Heart right ventricle (tissue), 16 donors: ENCODE measurements around the gene EDC3. TPM values are rescaled to one million over a fixed set of nuclear protein-coding genes. Genes with fewer than 3 reads are reported as not detected.

Experiments
- ATAC-seq, 8 donors: fragments of 200-7000 bp; cut with Tn5 transposase; one replicate each; pipeline ENCODE4 v1.9.1; 2020; ENCODE audit warnings: mild to moderate bottlenecking in 8 of 8, moderate library complexity in 8 of 8, moderate number of reproducible peaks in 1 of 8
- DNase-seq, 2 donors: peaks; one replicate each; pipeline ENCODE4 v3.0.0-alpha.2; 2020
- H3K27ac ChIP-seq, 10 donors: fragments of 200-600 bp; sonication (generic) in 2 of 10; one replicate each; pipeline versions ENCODE4 v1.5.0 to v1.8.0; 2020 to 2022; ENCODE audit warnings: mild to moderate bottlenecking in 3 of 10
- H3K27me3 ChIP-seq, 7 donors: fragments of 200-600 bp; one replicate each; pipeline ENCODE4 v1.8.0; 2021 to 2022; ENCODE audit warnings: mild to moderate bottlenecking in 2 of 7
- H3K36me3 ChIP-seq, 9 donors: fragments of 200-600 bp; sonication (generic) in 1 of 9; one replicate each; pipeline versions ENCODE4 v1.5.0 to v1.8.0; 2020 to 2022; ENCODE audit warnings: mild to moderate bottlenecking in 2 of 9
- H3K4me1 ChIP-seq, 9 donors: fragments of 200-600 bp; sonication (generic) in 1 of 9; one replicate each; pipeline versions ENCODE4 v1.5.0 to v1.8.0; 2020 to 2022; ENCODE audit warnings: mild to moderate bottlenecking in 4 of 9
- H3K4me3 ChIP-seq, 10 donors: fragments of 200-600 bp; sonication (generic) in 2 of 10; one replicate each; pipeline versions ENCODE4 v1.5.0 to v1.8.0; 2020 to 2022; ENCODE audit warnings: mild to moderate bottlenecking in 7 of 10, moderate library complexity in 2 of 10
- H3K9me3 ChIP-seq, 11 donors: fragments of 200-600 bp in 10 of 11; sonication (generic) in 2 of 11; one replicate each; pipeline versions ENCODE4 v1.5.0 to v1.8.0; 2013 to 2022; ENCODE audit warnings: mild to moderate bottlenecking in 2 of 11, control low read depth in 1 of 11, moderate library complexity in 1 of 11
- WGBS, 2 donors: extraction: QIAGEN DNeasy Blood & Tissue Kit; methylation state at CpG; one replicate each; pipeline ENCODE4 v1.1.7; 2013; ENCODE audit warnings: inconsistent platforms in 1 of 2; 5-methylcytosine and 5-hydroxymethylcytosine counted together
- intact Hi-C, 10 donors: fragments of 100-400 bp; cut with DNase I; formaldehyde crosslinking; loops; one replicate each; pipeline versions ENCODE4 v1.11.1 to v1.14.2; 2022
- polyA plus RNA-seq, 2 donors: library from polyadenylated mRNA; stranded (reverse); fragments of 200-250 nt; gene quantifications; one replicate each; pipeline ENCODE4 v1.2.3, GENCODE V29; 2013
- total RNA-seq, 10 donors: library from RNA; stranded (reverse); fragmentation: NEBNext Ultra II Directional in 3 of 10; extraction: Animal tissue kit (Norgen Biotek cat#: 25700) in 3 of 10; gene quantifications; one replicate each; pipeline versions ENCODE4 v1.2.1 to v1.2.4, GENCODE V29; 2021 to 2023
- TF ChIP-seq, protein P1 (sequence below), 9 donors: fragments of 200-600 bp; sonication (generic) in 2 of 9; IDR thresholded peaks; one replicate each; pipeline versions ENCODE4 v1.5.0 to v1.8.0; 2021 to 2022; ENCODE audit warnings: antibody characterized with exemption in 9 of 9, mild to moderate bottlenecking in 5 of 9, moderate library complexity in 1 of 9
- donor health status: Arrhythmogenic right ventricular cardiomyopathy.
- donor health status: ischemic (EF 13 %, LVEDD 7.1; RV severe dilation, severe dysfunction).
- donor health status: healthy with polysubstance abuse.
- donor health status: DM: no; HTN: yes; CAD: no.
- donor health status: DM: no; HTN: no; CAD: no.
- donor health status: ischemic (EF 25% LVEDD 6.9; RV normal size, moderate dysfunction).
- donor health status: ischemic (EF 25% LVEDD 5.7; RV mildly dilated, moderate dysfunction).
- donor health status: healthy.
- donor health status: DM: yes; HTN: yes; CAD: no.
- donor health status: Ischemic cardiomyopathy.
- donor health status: ischemic (EF 35%, LVEDD 5.7; RV mildly dilated, moderate dysfunction).
- donor health status: nonischemic (EF 11% LVEDD 7.7; RV severe dilation, severe dysfunction).
- donor health status: DM: yes; HTN: yes; CAD: no.
- donor health status: PGD.
- donor health status: ischemic (EF 29% LVEDD 5.4; RV normal size, mild dysfunction).
- donor health status: nonischemic (EF 23%, LVEDD 6.1; RV moderate dilation, normal function).

The EDC3 gene
- total and polyA plus RNA-seq, 12 donors, result 10.4 to 18.1 (median 15.5) TPM

DNA sequence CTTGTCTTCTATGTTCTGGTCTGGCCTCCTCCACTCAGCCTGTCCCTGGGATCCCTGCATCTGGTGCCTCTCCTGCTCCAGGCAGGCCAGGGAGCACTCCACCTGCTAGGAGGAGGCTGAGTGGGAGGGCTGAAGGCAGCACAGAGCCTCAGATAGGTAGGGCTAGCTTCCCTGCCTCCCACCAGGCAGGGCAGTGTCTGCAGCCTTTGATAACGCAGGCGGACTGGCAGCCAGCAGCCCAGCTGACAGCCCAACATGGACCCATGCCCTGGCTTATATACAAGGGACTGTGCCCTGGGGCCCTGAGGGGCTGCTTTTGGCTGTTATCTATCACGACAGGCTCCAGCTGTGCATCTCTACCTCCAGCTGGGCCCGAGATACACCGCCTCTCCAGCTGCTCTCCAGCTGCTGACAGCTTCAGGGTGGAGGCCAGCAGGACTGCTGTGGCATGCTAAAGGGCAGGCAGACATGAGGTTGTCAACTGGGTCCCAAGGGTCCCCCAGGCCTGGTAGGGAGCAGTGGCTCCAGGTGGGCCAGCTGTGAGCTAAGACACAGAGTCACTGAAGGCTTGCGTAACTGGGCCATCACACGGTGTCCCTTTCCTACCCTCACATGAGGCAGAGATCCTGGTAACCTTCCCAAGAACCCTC, 85.4 kb downstream of the EDC3 start:
- DNase-seq, result peak in 1 of 2 donors; percentile 35
- 39 to 45% methylated on average over 7 of the region's 7 CpGs for WGBS, 2 donors
- no peaks in the 10 kb centered on the region for H3K27me3 ChIP-seq

DNA sequence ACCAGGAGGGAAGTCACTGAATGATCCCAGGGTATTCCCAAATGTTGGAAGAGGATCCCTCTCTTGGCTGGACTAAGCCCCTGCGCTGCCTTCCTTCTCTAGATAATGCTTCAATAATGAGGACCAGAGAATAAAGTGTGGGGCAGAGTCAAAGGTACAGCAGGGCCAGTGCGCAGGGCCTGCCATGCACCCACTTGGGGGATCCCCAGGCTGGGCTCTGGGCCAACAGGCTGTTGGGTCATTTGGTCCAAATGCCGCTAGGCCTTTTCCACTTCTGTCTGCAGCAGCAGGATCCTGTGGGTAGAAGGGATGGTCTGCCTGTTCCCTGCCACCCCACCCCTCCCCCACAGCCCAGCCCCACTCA, 85.9 kb downstream of the EDC3 start:
- Histone ChIP-seq H3K9me3 (no peaks in the 10 kb centered on the region), H3K4me3 (no peak overlapping the region), H3K27ac (peak overlapping the region in 2 of 10 donors; percentile 31 to 68), H3K4me1 (peaks cover 6 to 35% (median 24%) of the 10 kb centered on the region in 9 donors), H3K27me3 (no peaks in the 10 kb centered on the region), H3K36me3 (no peaks in the 10 kb centered on the region)
- TF ChIP-seq, protein P1, sequence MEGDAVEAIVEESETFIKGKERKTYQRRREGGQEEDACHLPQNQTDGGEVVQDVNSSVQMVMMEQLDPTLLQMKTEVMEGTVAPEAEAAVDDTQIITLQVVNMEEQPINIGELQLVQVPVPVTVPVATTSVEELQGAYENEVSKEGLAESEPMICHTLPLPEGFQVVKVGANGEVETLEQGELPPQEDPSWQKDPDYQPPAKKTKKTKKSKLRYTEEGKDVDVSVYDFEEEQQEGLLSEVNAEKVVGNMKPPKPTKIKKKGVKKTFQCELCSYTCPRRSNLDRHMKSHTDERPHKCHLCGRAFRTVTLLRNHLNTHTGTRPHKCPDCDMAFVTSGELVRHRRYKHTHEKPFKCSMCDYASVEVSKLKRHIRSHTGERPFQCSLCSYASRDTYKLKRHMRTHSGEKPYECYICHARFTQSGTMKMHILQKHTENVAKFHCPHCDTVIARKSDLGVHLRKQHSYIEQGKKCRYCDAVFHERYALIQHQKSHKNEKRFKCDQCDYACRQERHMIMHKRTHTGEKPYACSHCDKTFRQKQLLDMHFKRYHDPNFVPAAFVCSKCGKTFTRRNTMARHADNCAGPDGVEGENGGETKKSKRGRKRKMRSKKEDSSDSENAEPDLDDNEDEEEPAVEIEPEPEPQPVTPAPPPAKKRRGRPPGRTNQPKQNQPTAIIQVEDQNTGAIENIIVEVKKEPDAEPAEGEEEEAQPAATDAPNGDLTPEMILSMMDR (IDR thresholded peaks at IDR 0.05), result no peak
- no peak for DNase-seq
- 73 to 88% methylated on average over 3 of the region's 3 CpGs for WGBS, 2 donors
- no peak for ATAC-seq
- intact Hi-C loops, result loop anchor here in 5 of 10 donors (5.0 to 10.0 kb wide), 5 partner anchors 63 to 335 kb away; partner anchors contain the start of genes UBL7 (in 3 of the 5) and ARID3B (in 1 of the 5)

More for the DNA sequence above, 85.4 kb downstream of the EDC3 start:
- peak in 7 of 8 donors; percentile 2 to 63 (median 33) for ATAC-seq
- peaks cover 6 to 37% (median 24%) of the 10 kb centered on the region in 9 donors for H3K4me1 ChIP-seq
- no peaks in the 10 kb centered on the region for H3K36me3 ChIP-seq
- no peak overlapping the region for H3K4me3 ChIP-seq
- H3K27ac ChIP-seq, result peak overlapping the region in 5 of 10 donors; percentile 7 to 68 (median 31)
- intact Hi-C loops, result loop anchor here in 5 of 10 donors (5.0 to 10.0 kb wide), 5 partner anchors 63 to 334 kb away; partner anchors contain the start of genes UBL7 (in 3 of the 5) and ARID3B (in 1 of the 5)
- TF ChIP-seq, protein P1 (IDR thresholded peaks at IDR 0.05), result no peak
- H3K9me3 ChIP-seq, result no peaks in the 10 kb centered on the region

DNA sequence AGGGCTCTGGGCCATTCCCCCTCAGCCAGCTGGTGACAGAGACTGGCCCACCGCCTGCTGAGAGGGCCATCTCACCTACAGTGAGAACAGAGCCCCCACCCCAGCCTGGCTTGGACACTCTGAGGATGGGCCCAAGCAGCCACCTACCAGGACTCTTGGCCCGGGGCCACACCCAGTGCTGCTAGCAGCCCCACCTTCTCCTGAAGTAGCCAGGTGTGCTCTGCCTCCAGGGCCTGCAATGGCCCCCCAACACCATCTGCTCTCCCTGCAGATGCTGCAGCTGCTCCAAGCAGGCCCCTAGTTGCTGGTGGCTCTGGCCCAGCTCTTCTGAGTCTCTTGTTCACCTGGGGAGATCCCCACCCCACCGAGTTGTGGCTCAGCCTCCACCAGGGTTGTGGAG, 87.0 kb downstream of the EDC3 start:
- intact Hi-C loops, result no loop called here
- TF ChIP-seq, protein P1 (IDR thresholded peaks at IDR 0.05), result no peak
- Histone ChIP-seq H3K27me3 (no peaks in the 10 kb centered on the region), H3K4me3 (no peak overlapping the region), H3K36me3 (no peaks in the 10 kb centered on the region), H3K9me3 (no peaks in the 10 kb centered on the region), H3K4me1 (peaks cover 0 to 31% (median 20%) of the 10 kb centered on the region in 9 donors), H3K27ac (no peak overlapping the region)
- ATAC-seq (no peak), DNase-seq (no peak)
- 86% methylated on average over 3 of the region's 3 CpGs for WGBS, 2 donors

DNA sequence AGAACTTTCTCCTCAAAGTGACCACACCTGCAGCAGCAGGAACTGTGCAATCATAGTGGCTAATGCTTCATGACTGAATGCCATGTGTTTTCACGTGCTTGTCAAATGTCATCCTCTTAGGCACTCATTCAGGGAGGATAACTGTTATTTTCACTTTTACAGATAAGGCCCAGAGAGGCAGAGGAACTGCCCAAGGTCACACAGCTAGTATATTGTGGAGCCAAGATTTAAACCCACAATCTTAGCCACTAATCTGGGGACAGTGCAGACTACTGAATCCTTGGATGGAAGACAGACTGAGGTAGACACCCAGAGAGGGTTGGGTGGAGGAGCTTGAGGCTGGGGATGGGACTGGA, 90.1 kb downstream of the EDC3 start:
- Histone ChIP-seq H3K36me3 (no peaks in the 10 kb centered on the region), H3K27me3 (no peaks in the 10 kb centered on the region), H3K4me3 (no peak overlapping the region), H3K9me3 (no peaks in the 10 kb centered on the region), H3K27ac (no peak overlapping the region), H3K4me1 (peaks cover 0 to 29% (median 14%) of the 10 kb centered on the region in 9 donors)
- intact Hi-C loops, result no loop called here
- 68 to 74% methylated on average over 1 of the region's 1 CpG for WGBS, 2 donors
- ATAC-seq (no peak), DNase-seq (no peak)
- TF ChIP-seq, protein P1 (IDR thresholded peaks at IDR 0.05), result no peak
